ENCODE data around the gene MDP1.
A peak's percentile ranks its signal among the peaks of the same experiment; 100 is the strongest.

Gene MDP1

GRCh38 chr14:24197056-24197450, 18.8 kb downstream of the MDP1 start:
- no peak for DNase-seq

- DNase-seq, result no peak
These were observed 19.5 kb downstream of the MDP1 start for GRCh38 chr14:24196071-24197055.

GRCh38 chr14:24195186-24196070, 20.4 kb downstream of the MDP1 start, which contains the start of gene TM9SF1:
Gene TM9SF1, minus strand, starts transcription at chr14:24195441. Its CDS starts 422 bp downstream, at chr14:24195019.
- peak; percentile 89 to 92 for DNase-seq

- DNase-seq, result no peak
These were observed 21.0 kb downstream of the MDP1 start for GRCh38 chr14:24194873-24195185.

- no peak for DNase-seq
These were observed 21.5 kb downstream of the MDP1 start for GRCh38 chr14:24194186-24194872.

GRCh38 chr14:24192933-24193332, 22.9 kb downstream of the MDP1 start:
- no peak for DNase-seq

GRCh38 chr14:24190416-24190815, 25.4 kb downstream of the MDP1 start:
- DNase-seq, result no peak

GRCh38 chr14:24189460-24189859, 26.4 kb downstream of the MDP1 start:
- no peak for DNase-seq

GRCh38 chr14:24189059-24189375, 26.8 kb downstream of the MDP1 start:
- no peak for DNase-seq

GRCh38 chr14:24188251-24189058, 27.4 kb downstream of the MDP1 start, which contains the start of gene IPO4:
Gene IPO4, minus strand, starts transcription at chr14:24188816. Its CDS starts 29 bp downstream, at chr14:24188787.
- peak; percentile 93 to 95 for DNase-seq

GRCh38 chr14:24187539-24187915, 28.3 kb downstream of the MDP1 start:
- no peak for DNase-seq

GRCh38 chr14:24186831-24187538, 28.9 kb downstream of the MDP1 start:
- no peak for DNase-seq

- no peak for DNase-seq
These were observed 30.1 kb downstream of the MDP1 start for GRCh38 chr14:24185741-24186140.

GRCh38 chr14:24185026-24185425, 30.8 kb downstream of the MDP1 start:
- no peak for DNase-seq

- no peak for DNase-seq
These were observed 31.5 kb downstream of the MDP1 start for GRCh38 chr14:24184104-24184970.

GRCh38 chr14:24183014-24183481, 32.8 kb downstream of the MDP1 start:
- DNase-seq, result no peak

GRCh38 chr14:24182110-24182882, 33.6 kb downstream of the MDP1 start:
- no peak for DNase-seq

- no peak for DNase-seq
These were observed 34.3 kb downstream of the MDP1 start for GRCh38 chr14:24181371-24182077.

All from activated T-cell treated with anti-CD3 and anti-CD28 coated beads, Interleukin-2, amount 50 U/mL, for 48 hours (primary cell).